ENCODE data around the gene NEK7. TPM values are rescaled to one million over a fixed set of nuclear protein-coding genes. Genes with fewer than 3 reads are reported as not detected.

NEK7 gene
- total and polyA plus RNA-seq, 9 of the 15 experiments (the other 6 are each of a cell fraction or from before 2014, with no cell fraction given) = 8.5 to 37.3 (median 27.7) TPM

DNA sequence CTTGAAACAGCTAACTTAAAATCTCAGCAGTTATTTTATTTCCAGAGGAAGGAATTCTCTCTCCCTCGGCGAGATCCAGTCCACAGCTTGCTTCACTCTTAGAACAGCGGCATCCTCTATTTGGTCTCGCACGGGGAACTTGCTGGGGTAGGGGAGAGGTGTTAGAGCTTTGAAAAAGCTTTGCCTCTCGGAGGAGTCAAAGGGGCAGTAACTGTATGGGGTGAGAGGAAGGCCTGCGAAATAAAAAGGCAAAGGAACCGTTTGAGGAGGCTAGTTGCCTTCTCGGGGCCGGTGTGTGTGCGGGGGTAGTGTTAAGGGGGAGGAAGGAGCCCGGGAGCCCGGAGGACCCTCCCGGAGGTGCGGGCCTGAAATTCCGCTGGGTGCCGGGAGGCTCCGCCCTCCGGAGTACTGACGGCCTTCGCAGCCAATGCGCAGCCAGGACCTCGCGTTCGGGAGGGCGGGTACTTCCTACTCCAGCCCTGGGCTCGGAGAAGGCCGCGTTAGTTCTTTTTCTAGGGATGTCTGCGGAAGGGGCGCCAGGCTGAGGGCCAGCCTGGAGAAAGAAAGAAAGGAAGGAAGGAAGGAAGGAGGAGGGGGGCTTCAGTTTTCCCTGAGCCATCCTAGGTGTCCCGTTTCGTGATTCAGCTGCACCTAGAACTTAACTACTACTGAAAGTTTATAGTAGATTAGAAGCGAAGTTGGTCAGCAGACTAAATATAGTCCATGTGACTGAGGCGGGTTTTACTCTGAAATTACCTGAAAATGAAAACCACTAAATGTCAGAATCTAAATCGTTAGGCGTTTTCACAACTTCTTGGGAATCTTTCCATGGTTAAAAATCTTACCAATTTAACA, 2.2 kb downstream of the NEK7 start:
- CTCF ChIA-PET (ENCODE audit: low intra/inter-chr PET ratio) = no interaction called here
- Histone ChIP-seq H3K4me3 (peak overlapping the region; percentile 82), H2AFZ (ENCODE audit: low read depth, low read length) (peak overlapping the region; percentile 96), H3K27ac (ENCODE audit: extremely low read depth, low read depth, low read length) (peak overlapping the region; percentile 85), H3K9ac (ENCODE audit: insufficient read depth in 1 of 2, low read depth in 2 of 2, low read length in 2 of 2) (peak overlapping the region; percentile 79 to 90), H3K4me1 (replicated peaks in 1 of 2; ENCODE audit: control insufficient read depth in 2 of 2, insufficient read depth in 2 of 2, low read length in 2 of 2) (peaks cover 13 to 21% of the 10 kb centered on the region in 2 experiments), H3K27me3 (ENCODE audit: control insufficient read depth in 2 of 2, insufficient read depth in 2 of 2, low read length in 2 of 2) (no peaks in the 10 kb centered on the region), H3K79me2 (ENCODE audit: control insufficient read depth, insufficient read depth, low read length) (peaks cover 71% of the 10 kb centered on the region), H3K36me3 (ENCODE audit: control insufficient read depth, insufficient read depth, low read length) (no peaks in the 10 kb centered on the region), H3K4me2 (ENCODE audit: insufficient read depth, low read length) (peak overlapping the region; percentile 96), H4K20me1 (replicated peaks; ENCODE audit: control insufficient read depth, insufficient read depth, low read length) (peaks cover 4% of the 10 kb centered on the region; the same call in 1 of the 2 replicates), H3K9me1 (ENCODE audit: control insufficient read depth, insufficient read depth, low read length) (no peaks in the 10 kb centered on the region), H3K9me3 (replicated peaks; ENCODE audit: control insufficient read depth, insufficient read depth, low read depth, low read length) (no peaks in the 10 kb centered on the region)
- POLR2A ChIA-PET = interaction anchor here (0.6 to 1.5 kb wide), 10 partner anchors 8 to 256 kb away, joined by 3 to 7 read pairs (median 4); partner anchors contain the start of gene C1orf53
- peak; percentile 86 for FAIRE-seq
- under 1% methylated on average over 37 of the region's 37 CpGs for WGBS (ENCODE audit: insufficient coverage, low coverage, missing lambda C conversion rate)
- no TSS peak for BruUV-seq (replicated peaks)
- peak; percentile 92 to 97 (median 96) for DNase-seq (ENCODE audit: extremely low read depth in 1 of 4, low spot score in 3 of 4)
- ATAC-seq = peak; percentile 89
- in situ Hi-C loops (cut with MboI) (no loop called here), intact Hi-C loops (cut with micrococcal nuclease) (loop anchor here (2.0 to 5.0 kb wide), 4 partner anchors 116 to 308 kb away; no protein-coding TSS in a partner anchor)
- TF ChIP-seq MECOM (CRISPR knock-in tag; IDR thresholded peaks at IDR 0.05) (no peak), ELF4 (CRISPR knock-in tag; IDR thresholded peaks at IDR 0.05) (peak; percentile 62; the same call in 1 of the 2 replicates), ELF1 (tag; IDR thresholded peaks at IDR 0.05) (peak; percentile 73), ZNF134 (CRISPR knock-in tag; conservative IDR thresholded peaks at IDR 0.05) (no peak), MCM3 (IDR thresholded peaks at IDR 0.05) (no peak), ATF7 (IDR thresholded peaks at IDR 0.05) (peak; percentile 45; the same call in 1 of the 2 replicates), MYNN (IDR thresholded peaks at IDR 0.05) (no peak), MYNN (CRISPR knock-in tag; IDR thresholded peaks at IDR 0.05) (no peak), ZNF175 (CRISPR knock-in tag; IDR thresholded peaks at IDR 0.05; ENCODE audit: low read depth) (no peak), POLR2A (conservative IDR thresholded peaks at IDR 0.05) (peak; percentile 98), RFX1 (IDR thresholded peaks at IDR 0.05) (no peak), NFE2 (IDR thresholded peaks at IDR 0.05; ENCODE audit: low read depth) (no peak), ZNF408 (CRISPR knock-in tag; IDR thresholded peaks at IDR 0.05; ENCODE audit: low read depth) (no peak), BCOR (IDR thresholded peaks at IDR 0.05) (no peak)
- TF ChIP-seq, protein P1, sequence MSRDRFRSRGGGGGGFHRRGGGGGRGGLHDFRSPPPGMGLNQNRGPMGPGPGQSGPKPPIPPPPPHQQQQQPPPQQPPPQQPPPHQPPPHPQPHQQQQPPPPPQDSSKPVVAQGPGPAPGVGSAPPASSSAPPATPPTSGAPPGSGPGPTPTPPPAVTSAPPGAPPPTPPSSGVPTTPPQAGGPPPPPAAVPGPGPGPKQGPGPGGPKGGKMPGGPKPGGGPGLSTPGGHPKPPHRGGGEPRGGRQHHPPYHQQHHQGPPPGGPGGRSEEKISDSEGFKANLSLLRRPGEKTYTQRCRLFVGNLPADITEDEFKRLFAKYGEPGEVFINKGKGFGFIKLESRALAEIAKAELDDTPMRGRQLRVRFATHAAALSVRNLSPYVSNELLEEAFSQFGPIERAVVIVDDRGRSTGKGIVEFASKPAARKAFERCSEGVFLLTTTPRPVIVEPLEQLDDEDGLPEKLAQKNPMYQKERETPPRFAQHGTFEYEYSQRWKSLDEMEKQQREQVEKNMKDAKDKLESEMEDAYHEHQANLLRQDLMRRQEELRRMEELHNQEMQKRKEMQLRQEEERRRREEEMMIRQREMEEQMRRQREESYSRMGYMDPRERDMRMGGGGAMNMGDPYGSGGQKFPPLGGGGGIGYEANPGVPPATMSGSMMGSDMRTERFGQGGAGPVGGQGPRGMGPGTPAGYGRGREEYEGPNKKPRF (IDR thresholded peaks at IDR 0.05; ENCODE audit: low read depth, low read length) = no peak
- TF ChIP-seq, protein P2, sequence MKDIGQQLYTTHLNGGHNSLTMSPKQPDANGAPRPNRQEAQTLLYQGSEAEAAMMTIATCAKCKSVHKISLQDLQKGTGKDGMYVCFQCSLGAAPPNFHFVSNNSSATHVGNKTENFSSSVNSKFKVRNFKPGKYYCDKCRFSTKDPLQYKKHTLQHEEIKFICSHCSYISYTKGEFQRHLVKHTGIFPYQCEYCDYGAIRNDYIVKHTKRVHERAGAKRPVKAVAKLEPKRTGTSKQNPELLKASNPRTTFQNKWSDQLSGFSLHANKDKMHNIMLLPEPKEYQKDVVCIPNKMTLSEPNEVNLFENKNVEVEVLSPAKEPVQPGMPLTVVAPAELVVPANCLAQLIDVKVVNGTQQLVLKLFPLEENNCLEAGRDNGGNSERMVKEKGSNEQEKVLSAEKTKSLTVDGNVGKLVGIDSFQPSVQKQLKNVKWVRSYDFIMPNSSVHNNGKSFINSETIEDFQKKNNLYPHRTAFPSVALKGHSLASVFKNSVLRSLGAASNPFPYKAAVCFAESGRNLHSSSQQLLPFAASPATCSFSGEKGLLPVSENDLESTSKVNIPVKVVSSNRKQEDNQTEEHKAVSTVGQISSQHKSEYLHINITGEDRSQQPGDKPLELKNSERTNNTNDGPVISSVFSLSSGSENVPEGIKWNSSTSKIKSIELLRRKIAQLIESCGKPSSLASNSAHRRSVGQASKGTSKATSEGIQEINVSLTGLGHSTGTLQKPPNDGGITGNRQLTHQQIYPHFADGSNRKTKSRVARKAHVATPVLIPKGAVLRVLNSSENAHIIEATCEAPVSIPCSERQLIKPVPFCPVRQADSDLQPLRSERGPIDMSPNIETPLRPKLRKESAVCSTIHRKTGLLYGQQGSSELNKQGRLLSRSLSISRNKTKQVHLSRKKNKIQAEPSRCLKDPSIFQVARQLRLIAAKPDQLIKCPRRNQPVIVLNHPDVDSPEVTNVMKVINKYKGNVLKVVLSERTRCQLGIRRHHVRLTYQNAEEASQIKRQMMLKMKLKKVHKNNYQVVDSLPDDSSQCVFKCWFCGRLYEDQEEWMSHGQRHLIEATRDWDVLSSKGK (CRISPR knock-in tag; IDR thresholded peaks at IDR 0.05) = no peak
- TF ChIP-seq, protein P3, sequence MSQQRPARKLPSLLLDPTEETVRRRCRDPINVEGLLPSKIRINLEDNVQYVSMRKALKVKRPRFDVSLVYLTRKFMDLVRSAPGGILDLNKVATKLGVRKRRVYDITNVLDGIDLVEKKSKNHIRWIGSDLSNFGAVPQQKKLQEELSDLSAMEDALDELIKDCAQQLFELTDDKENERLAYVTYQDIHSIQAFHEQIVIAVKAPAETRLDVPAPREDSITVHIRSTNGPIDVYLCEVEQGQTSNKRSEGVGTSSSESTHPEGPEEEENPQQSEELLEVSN (IDR thresholded peaks at IDR 0.05; ENCODE audit: borderline replicate concordance in 1 of 2, extremely low read depth in 1 of 2, insufficient read depth in 1 of 2, insufficient read length in 1 of 2, low read depth in 1 of 2, low read length in 1 of 2, poor library complexity in 1 of 2, severe bottlenecking in 1 of 2) = peak in 1 of 2 experiments; percentile 29
